Right atrium auricular region (tissue), 2 donors: ENCODE data around the gene PDGFA. TPM values are rescaled to one million over a fixed set of nuclear protein-coding genes. Genes with fewer than 3 reads are reported as not detected.

Experiments used
- DNase-seq: peaks from one replicate; pipeline ENCODE4 v3.0.0-alpha.2; 2019; ENCODE audit warnings: low spot score
- H3K27ac ChIP-seq, 2 donors: fragments of 200-600 bp; sonication (generic); 1 replicate in 1 of 2; 2 replicates in 1 of 2; pipeline ENCODE4 v1.5.1; 2016 to 2019
- H3K27me3 ChIP-seq, 2 donors: fragments of 200-600 bp; sonication (generic); one replicate each; pipeline versions ENCODE4 v1.5.1 to v1.6.0; 2017 to 2019
- H3K36me3 ChIP-seq: fragments of 200-600 bp; sonication (generic); one replicate; pipeline ENCODE4 v1.5.1; 2016
- H3K4me1 ChIP-seq, 2 donors: fragments of 200-600 bp; sonication (generic); one replicate each; pipeline versions ENCODE4 v1.5.1 to v1.6.0; 2017 to 2019
- H3K4me3 ChIP-seq, 2 donors: fragments of 200-600 bp; sonication (generic); 1 replicate in 1 of 2; 2 replicates in 1 of 2; pipeline ENCODE4 v1.5.1; 2017 to 2019; ENCODE audit warnings: mild to moderate bottlenecking in 1 of 2, moderate library complexity in 1 of 2
- H3K9me3 ChIP-seq, 2 donors: fragments of 200-600 bp; sonication (generic); one replicate each; pipeline ENCODE4 v1.5.1; 2019
- CTCF ChIP-seq, 2 donors: fragments of 200-600 bp; sonication (generic); IDR thresholded peaks; one replicate each; pipeline ENCODE4 v1.5.1; 2019; ENCODE audit warnings: antibody characterized with exemption in 2 of 2
- total RNA-seq, 2 donors: library from RNA; depleted of rRNA; stranded (reverse); fragments of >200 nt; gene quantifications; one replicate each; pipeline ENCODE4 v1.1.0, GENCODE V29; 2016

Gene PDGFA
- total RNA-seq, 2 donors from 2014 or later: 31.8 to 34.2 TPM

DNA sequence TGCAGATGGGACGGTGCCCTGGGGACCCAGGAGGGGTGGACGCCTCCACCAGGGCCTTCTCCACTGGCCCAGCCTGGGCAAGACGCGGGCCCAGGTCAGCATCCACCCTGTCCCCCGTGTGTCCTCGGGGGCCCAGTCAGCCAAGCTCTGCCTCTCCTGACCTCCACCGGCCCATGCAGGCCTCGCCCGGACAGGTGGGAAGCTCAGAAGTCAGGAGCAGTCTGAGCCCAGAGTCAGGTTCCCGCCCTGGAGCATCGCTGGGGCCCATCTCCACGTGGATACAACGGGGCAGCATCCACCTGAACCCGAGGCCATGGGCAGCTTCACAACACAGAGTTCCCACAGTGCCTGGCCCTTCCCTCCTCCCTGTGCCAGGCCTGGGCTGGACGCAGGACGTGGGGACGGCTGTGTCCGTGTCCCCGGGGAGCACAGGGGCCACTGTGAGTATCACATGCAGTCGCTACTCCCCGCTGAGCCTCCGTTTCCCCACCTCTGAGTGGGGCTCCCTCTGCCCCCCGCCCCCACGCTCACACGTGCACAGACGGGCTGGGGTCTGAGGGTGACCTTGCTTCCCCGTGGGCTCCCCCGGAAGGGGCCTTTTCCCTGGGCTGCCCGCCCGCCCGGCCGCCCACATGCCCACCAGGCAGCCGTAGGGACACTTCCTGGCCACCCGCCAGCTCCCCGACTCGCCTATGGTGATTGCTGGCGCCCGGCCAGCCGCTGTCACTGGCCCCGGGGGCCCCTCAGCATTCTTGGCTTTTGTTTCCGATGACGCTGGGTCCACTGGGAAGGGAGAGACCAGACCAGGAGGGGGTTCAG lies 64.3 kb downstream of the PDGFA start:
- Histone ChIP-seq H3K27ac (no peak overlapping the region), H3K4me3 (no peak overlapping the region), H3K9me3 (no peaks in the 10 kb centered on the region), H3K4me1 (peaks cover 0 to 32% of the 10 kb centered on the region in 2 donors), H3K27me3 (no peaks in the 10 kb centered on the region), H3K36me3 (no peaks in the 10 kb centered on the region)
- DNase-seq: no peak
- TF ChIP-seq CTCF (IDR thresholded peaks at IDR 0.05): no peak

GRCh38 chr7:454356-455109 lies 65.1 kb downstream of the PDGFA start:
- Histone ChIP-seq H3K4me3 (no peak overlapping the region), H3K27me3 (no peaks in the 10 kb centered on the region), H3K27ac (no peak overlapping the region), H3K36me3 (no peaks in the 10 kb centered on the region), H3K9me3 (no peaks in the 10 kb centered on the region), H3K4me1 (peaks cover 0 to 28% of the 10 kb centered on the region in 2 donors)
- no peak for DNase-seq
- TF ChIP-seq CTCF (IDR thresholded peaks at IDR 0.05): no peak

- no peaks in the 10 kb centered on the region for H3K9me3 ChIP-seq
- TF ChIP-seq CTCF (IDR thresholded peaks at IDR 0.05): no peak
- H3K27ac ChIP-seq: no peak overlapping the region
- no peak for DNase-seq
- no peaks in the 10 kb centered on the region for H3K27me3 ChIP-seq
- peaks cover 0 to 28% of the 10 kb centered on the region in 2 donors for H3K4me1 ChIP-seq
- H3K4me3 ChIP-seq: no peak overlapping the region
- no peaks in the 10 kb centered on the region for H3K36me3 ChIP-seq
Measured at GRCh38 chr7:453597-454306, 65.9 kb downstream of the PDGFA start.

GRCh38 chr7:452791-453455 lies 66.7 kb downstream of the PDGFA start:
- Histone ChIP-seq H3K9me3 (no peaks in the 10 kb centered on the region), H3K4me1 (peaks cover 0 to 28% of the 10 kb centered on the region in 2 donors), H3K4me3 (no peak overlapping the region), H3K36me3 (no peaks in the 10 kb centered on the region), H3K27me3 (no peaks in the 10 kb centered on the region), H3K27ac (no peak overlapping the region)
- TF ChIP-seq CTCF (IDR thresholded peaks at IDR 0.05): no peak
- no peak for DNase-seq

DNA sequence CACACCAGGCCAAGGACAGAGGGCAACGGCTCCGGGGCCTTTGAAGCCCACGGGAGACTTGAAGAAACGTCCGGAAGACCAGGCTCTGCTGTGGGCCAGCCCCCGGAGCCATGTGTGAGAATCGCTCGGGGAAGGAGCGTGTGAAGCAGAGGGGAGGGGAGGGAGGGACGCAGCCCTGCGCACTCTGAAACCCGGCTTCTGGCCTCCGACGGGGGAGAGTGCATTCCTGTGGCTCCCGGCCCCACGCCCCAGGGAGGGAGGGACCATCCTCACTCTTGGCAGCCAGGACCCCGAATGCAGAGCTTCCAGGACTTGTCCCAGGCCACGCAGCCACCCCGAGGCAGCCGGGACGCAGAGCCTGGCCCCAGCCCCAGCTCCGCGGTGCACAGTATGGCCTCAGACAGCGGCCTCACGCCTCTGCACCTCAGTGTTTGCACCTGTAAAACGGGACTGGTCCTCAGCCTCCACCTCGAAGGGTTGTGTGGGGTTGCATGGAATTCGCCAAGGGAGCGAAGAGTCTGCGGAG lies 67.4 kb downstream of the PDGFA start:
- no peaks in the 10 kb centered on the region for H3K9me3 ChIP-seq
- no peak for TF ChIP-seq CTCF (IDR thresholded peaks at IDR 0.05)
- no peaks in the 10 kb centered on the region for H3K27me3 ChIP-seq
- H3K27ac ChIP-seq: no peak overlapping the region
- H3K4me1 ChIP-seq: peaks cover 0 to 28% of the 10 kb centered on the region in 2 donors
- H3K4me3 ChIP-seq: no peak overlapping the region
- DNase-seq: no peak
- H3K36me3 ChIP-seq: no peaks in the 10 kb centered on the region
